IMR-90 (cell line): ENCODE results near the gene ZMAT5. TPM values are rescaled to one million over a fixed set of nuclear protein-coding genes. Genes with fewer than 3 reads are reported as not detected.

Experiments used
- ATAC-seq: fragments of 200-7000 bp; cut with Tn5 transposase; 2 replicates; pipeline ENCODE4 v1.9.1; 2020; ENCODE audit warnings: low read depth, mild to moderate bottlenecking, moderate library complexity
- BruUV-seq: library from RNA; stranded (reverse); fragments of 400-500 nt; replicated peaks from 2 replicates; lab custom pipeline; 2021; lab: Mats Ljungman, UMichigan
- CTCF ChIA-PET: fragments of 300-600 bp; formaldehyde crosslinking; extraction: SDS; loops from one replicate; lab custom pipeline; 2021; ENCODE audit warnings: antibody characterized with exemption; lab: Yijun Ruan, JAX
- POLR2A ChIA-PET: fragments of 300-600 bp; sonication (Branson Sonifier 250); formaldehyde crosslinking; loops from one replicate; lab custom pipeline; 2022; ENCODE audit warnings: antibody characterized with exemption; ENCODE audit not compliant: unreplicated experiment; lab: Charles Lee
- DNase-seq: peaks from one replicate; pipeline ENCODE4 v3.0.0; 2013
- H2AFZ ChIP-seq: replicated peaks from 2 replicates; pipeline ENCODE3; 2013; ENCODE audit warnings: low read length, mild to moderate bottlenecking; ENCODE audit not compliant: poor library complexity
- H2AK5ac ChIP-seq: 2 replicates; pipeline ENCODE4 v1.6.1; 2013; ENCODE audit warnings: low read depth, low read length, inconsistent platforms
- H2AK9ac ChIP-seq: replicated peaks from 2 replicates; pipeline ENCODE3; 2013; ENCODE audit warnings: mild to moderate bottlenecking, low read depth, low read length, moderate library complexity; ENCODE audit not compliant: poor library complexity
- H2BK120ac ChIP-seq: 2 replicates; pipeline ENCODE4 v1.6.1; 2013; ENCODE audit warnings: low read depth, low read length, inconsistent platforms
- H2BK15ac ChIP-seq: 3 replicates; pipeline ENCODE4 v1.6.1; 2013; ENCODE audit warnings: low read depth, low read length, inconsistent platforms
- H2BK20ac ChIP-seq: 2 replicates; pipeline ENCODE4 v1.6.1; 2013; ENCODE audit warnings: low read depth, mild to moderate bottlenecking, inconsistent platforms, low read length, moderate library complexity
- H2BK5ac ChIP-seq: 2 replicates; pipeline ENCODE4 v1.6.1; 2013; ENCODE audit warnings: mild to moderate bottlenecking, low read depth, low read length, inconsistent platforms; ENCODE audit not compliant: poor library complexity, severe bottlenecking
- H3K14ac ChIP-seq: replicated peaks from 2 replicates; pipeline ENCODE4 v1.6.1; 2013; ENCODE audit warnings: low read depth, low read length, inconsistent platforms
- H3K18ac ChIP-seq: 2 replicates; pipeline ENCODE4 v1.6.1; 2013; ENCODE audit warnings: low read depth, low read length, control low read depth
- H3K23ac ChIP-seq: 2 replicates; pipeline ENCODE4 v1.6.1; 2013; ENCODE audit warnings: low read depth, low read length, inconsistent platforms
- H3K27ac ChIP-seq: 2 replicates; pipeline ENCODE4 v1.5.1; 2013; ENCODE audit warnings: mild to moderate bottlenecking, control low read depth, low read length; ENCODE audit not compliant: insufficient read depth
- H3K27me3 ChIP-seq: 2 replicates; pipeline ENCODE4 v1.6.1; 2013; ENCODE audit warnings: low read length; ENCODE audit not compliant: control insufficient read depth, insufficient read depth
- H3K36me3 ChIP-seq: 2 replicates; pipeline ENCODE4 v1.6.1; 2013; ENCODE audit warnings: low read length, mixed read lengths; ENCODE audit not compliant: control insufficient read depth, insufficient read depth
- H3K4ac ChIP-seq: 2 replicates; pipeline ENCODE4 v1.6.1; 2013; ENCODE audit warnings: low read depth, low read length, inconsistent platforms
- H3K4me1 ChIP-seq: 2 replicates; pipeline ENCODE4 v1.6.1; 2013; ENCODE audit warnings: low read length, mixed read lengths; ENCODE audit not compliant: control insufficient read depth, insufficient read depth
- H3K4me2 ChIP-seq: 2 replicates; pipeline ENCODE4 v1.6.1; 2013; ENCODE audit warnings: low read depth, mild to moderate bottlenecking, control low read depth, low read length, moderate library complexity
- H3K4me3 ChIP-seq: 2 replicates; pipeline ENCODE4 v1.5.1; 2013; ENCODE audit warnings: low read depth, mild to moderate bottlenecking, control low read depth, low read length, moderate library complexity; ENCODE audit not compliant: insufficient read depth
- H3K56ac ChIP-seq: 2 replicates; pipeline ENCODE4 v1.6.1; 2013; ENCODE audit warnings: low read length, inconsistent platforms; ENCODE audit not compliant: insufficient read depth; ENCODE audit errors: extremely low read depth
- H3K79me1 ChIP-seq, 2 experiments: 2 replicates each; pipeline ENCODE4 v1.6.1; 2013; ENCODE audit warnings: low read length in 2 of 2, inconsistent platforms in 1 of 2, low read depth in 1 of 2
- H3K9ac ChIP-seq: 2 replicates; pipeline ENCODE4 v1.6.1; 2013; ENCODE audit warnings: low read depth, low read length, control low read depth
- H3K9me1 ChIP-seq: 2 replicates; pipeline ENCODE4 v1.6.1; 2013; ENCODE audit warnings: low read length, inconsistent platforms; ENCODE audit not compliant: insufficient read depth
- H3K9me3 ChIP-seq: 2 replicates; pipeline ENCODE4 v1.6.1; 2013; ENCODE audit warnings: low read length; ENCODE audit not compliant: control insufficient read depth, insufficient read depth
- H4K20me1 ChIP-seq: 2 replicates; pipeline ENCODE4 v1.6.1; 2013; ENCODE audit warnings: low read length, inconsistent platforms; ENCODE audit not compliant: insufficient read depth
- H4K5ac ChIP-seq: 2 replicates; pipeline ENCODE4 v1.6.1; 2013; ENCODE audit warnings: mild to moderate bottlenecking, low read depth, low read length, control low read depth
- H4K8ac ChIP-seq, 2 experiments: 2 replicates each; pipeline ENCODE4 v1.6.1; 2013; ENCODE audit warnings: low read depth in 2 of 2, low read length in 2 of 2, control low read depth in 1 of 2, inconsistent platforms in 1 of 2
- H4K91ac ChIP-seq: 2 replicates; pipeline ENCODE4 v1.6.1; 2013; ENCODE audit warnings: low read depth, low read length, inconsistent platforms; ENCODE audit not compliant: insufficient read depth
- BHLHE40 ChIP-seq: fragments of 150-350 bp; IDR thresholded peaks from 2 replicates; pipeline ENCODE4 v1.6.1; 2016; ENCODE audit warnings: mild to moderate bottlenecking, low read depth, low read length
- CEBPB ChIP-seq: IDR thresholded peaks from 2 replicates; pipeline ENCODE4 v1.6.1; 2012; ENCODE audit warnings: low read depth, low read length, improper control_type of control experiment
- CHD1 ChIP-seq: IDR thresholded peaks from 2 replicates; pipeline ENCODE4 v1.6.1; 2012; ENCODE audit warnings: low read depth, low read length, improper control_type of control experiment
- FOS ChIP-seq: fragments of 150-350 bp; IDR thresholded peaks from 2 replicates; pipeline ENCODE4 v1.6.1; 2016; ENCODE audit warnings: low read depth, low read length
- MAFK ChIP-seq: IDR thresholded peaks from 2 replicates; pipeline ENCODE4 v1.6.1; 2012; ENCODE audit warnings: low read depth, low read length, improper control_type of control experiment
- MAZ ChIP-seq: IDR thresholded peaks from 2 replicates; pipeline ENCODE4 v1.6.1; 2012; ENCODE audit warnings: low read depth, mild to moderate bottlenecking, low read length, improper control_type of control experiment, moderate library complexity, borderline replicate concordance
- MXI1 ChIP-seq: IDR thresholded peaks from 2 replicates; pipeline ENCODE4 v1.6.1; 2012; ENCODE audit warnings: low read depth, mild to moderate bottlenecking, low read length, moderate library complexity, borderline replicate concordance
- NFE2L2 ChIP-seq: fragments of 150-350 bp; IDR thresholded peaks from 2 replicates; pipeline ENCODE4 v1.6.1; 2016; ENCODE audit warnings: low read depth, mild to moderate bottlenecking, low read length
- POLR2A ChIP-seq: IDR thresholded peaks from 2 replicates; pipeline ENCODE4 v1.6.1; 2012; ENCODE audit warnings: mild to moderate bottlenecking, low read depth, low read length
- RAD21 ChIP-seq: IDR thresholded peaks from 2 replicates; pipeline ENCODE4 v1.6.1; 2012; ENCODE audit warnings: low read length, improper control_type of control experiment
- RCOR1 ChIP-seq: IDR thresholded peaks from 2 replicates; pipeline ENCODE4 v1.6.1; 2012; ENCODE audit warnings: mild to moderate bottlenecking, low read length, improper control_type of control experiment; ENCODE audit not compliant: insufficient replicate concordance
- RFX5 ChIP-seq: IDR thresholded peaks from 2 replicates; pipeline ENCODE4 v1.8.0; 2012; ENCODE audit warnings: low read depth, mild to moderate bottlenecking, low read length, moderate library complexity
- SMC3 ChIP-seq: fragments of 150-350 bp; IDR thresholded peaks from 2 replicates; pipeline ENCODE4 v1.6.1; 2016; ENCODE audit warnings: low read depth, mild to moderate bottlenecking, antibody characterized with exemption, low read length, moderate library complexity
- WGBS, 2 experiments: methylation state at CpG; one replicate each; pipeline versions ENCODE4 v1.1.5 to v1.1.7; 2013; ENCODE audit warnings: missing lambda C conversion rate in 2 of 2; ENCODE audit not compliant: insufficient read length in 1 of 2; ENCODE audit errors: extremely low coverage in 2 of 2; 5-methylcytosine and 5-hydroxymethylcytosine counted together
- dilution Hi-C: fragments of 300-500 bp; cut with HindIII; formaldehyde crosslinking; loops from one replicate; pipeline ENCODE4 v1.14.3; 2018; ENCODE audit warnings: low sequenced_read_pairs; ENCODE audit not compliant: unreplicated experiment
- in situ Hi-C: fragments of 300-500 bp; cut with MboI; formaldehyde crosslinking; loops from 3 replicates; pipeline ENCODE4 v1.14.3; 2019; ENCODE audit warnings: low sequenced_read_pairs, inconsistent platforms, mixed read lengths
- intact Hi-C: fragments of 100-400 bp; cut with micrococcal nuclease; formaldehyde crosslinking; loops from 2 replicates; pipeline ENCODE4 v1.10.0; 2022
- polyA plus RNA-seq, 3 experiments: library from polyadenylated mRNA; depleted of rRNA; stranded (reverse); fragments of >200 nt; gene quantifications; 2 replicates each; pipeline ENCODE4 v1.2.3, GENCODE V29; 2012; ENCODE audit warnings: low replicate concordance in 1 of 3
- total RNA-seq: library from RNA; depleted of rRNA; stranded (reverse); fragments of >200 nt; gene quantifications from 2 replicates; pipeline ENCODE4 v1.2.3, GENCODE V29; 2012
- TF ChIP-seq, protein P1 (sequence below): fragments of 150-350 bp; IDR thresholded peaks from 2 replicates; pipeline ENCODE4 v1.6.1; 2016; ENCODE audit warnings: low read depth, mild to moderate bottlenecking, low read length, moderate library complexity, borderline replicate concordance
- TF ChIP-seq, protein P2 (sequence below): fragments of 150-350 bp; IDR thresholded peaks from 2 replicates; pipeline ENCODE4 v1.6.1; 2017; ENCODE audit warnings: mild to moderate bottlenecking, antibody characterized with exemption, low read length, low read depth
- TF ChIP-seq, protein P3 (sequence below): conservative IDR thresholded peaks from 2 replicates; pipeline ENCODE4 v1.5.1; 2012; ENCODE audit warnings: mild to moderate bottlenecking, low read depth, low read length, improper control_type of control experiment

ZMAT5 gene
- total and polyA plus RNA-seq, 2 of the 4 experiments (the other 2 are of a cell fraction): 21.7 to 31.8 TPM

DNA sequence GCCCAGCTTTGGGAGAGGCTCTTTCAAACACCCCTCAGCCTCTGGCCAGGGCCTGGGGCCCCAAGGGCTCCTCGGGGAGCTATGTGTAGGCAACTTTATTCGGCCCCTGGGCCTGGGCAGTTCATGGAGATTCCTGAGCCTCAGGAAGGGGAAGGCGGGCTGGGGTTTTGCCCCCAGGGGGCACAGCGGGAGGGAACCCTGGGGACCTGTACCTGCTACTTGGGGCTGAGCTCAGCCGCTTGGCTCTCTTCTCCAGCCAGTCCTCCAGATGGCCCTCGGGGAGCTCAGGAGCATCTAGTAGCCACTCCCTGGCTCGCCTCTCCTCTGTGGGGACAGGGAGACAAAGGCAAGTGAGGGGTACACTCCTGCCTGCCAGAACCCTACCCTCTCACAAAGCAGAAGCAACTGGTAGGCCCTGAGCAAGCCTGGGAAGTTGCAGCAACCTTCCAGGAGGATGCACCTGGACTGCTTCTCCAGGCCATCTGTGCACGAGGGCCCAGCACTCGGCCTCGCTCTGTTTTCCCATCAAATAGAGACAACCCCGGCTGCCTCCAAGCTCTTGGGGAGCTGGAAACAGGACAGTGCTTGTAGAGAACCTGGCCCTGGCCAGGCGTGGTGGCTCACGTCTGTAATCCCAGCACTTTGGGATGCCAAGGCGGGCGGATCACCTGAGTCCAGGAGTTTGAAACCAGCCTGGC is 28.5 kb downstream of the ZMAT5 start:
- Histone ChIP-seq H3K79me1 (no peaks in the 10 kb centered on the region), H3K9me1 (no peaks in the 10 kb centered on the region), H3K27ac (no peak overlapping the region), H2AFZ (no peak overlapping the region), H3K4me2 (no peak overlapping the region), H2BK5ac (no peak overlapping the region), H4K5ac (no peak overlapping the region), H3K4me3 (no peak overlapping the region), H2BK120ac (no peak overlapping the region), H2BK15ac (no peak overlapping the region), H3K18ac (no peak overlapping the region), H2AK9ac (no peak overlapping the region), H3K56ac (no peak overlapping the region), H3K36me3 (peaks cover 16% of the 10 kb centered on the region), H3K27me3 (no peaks in the 10 kb centered on the region), H3K4me1 (no peaks in the 10 kb centered on the region), H4K91ac (no peak overlapping the region), H3K14ac (no peak overlapping the region), H3K9me3 (no peaks in the 10 kb centered on the region), H4K8ac (no peak overlapping the region), H3K23ac (no peak overlapping the region), H3K4ac (no peak overlapping the region), H2BK20ac (no peak overlapping the region), H3K9ac (no peak overlapping the region), H2AK5ac (no peak overlapping the region), H4K20me1 (no peaks in the 10 kb centered on the region)
- dilution Hi-C loops (no loop called here), in situ Hi-C loops (no loop called here), intact Hi-C loops (no loop called here)
- ATAC-seq (no peak), DNase-seq (no peak)
- no peak for TF ChIP-seq MXI1
- no peak for TF ChIP-seq POLR2A
- no peak for TF ChIP-seq NFE2L2
- TF ChIP-seq BHLHE40: no peak
- no peak for TF ChIP-seq FOS
- no peak for TF ChIP-seq RFX5
- TF ChIP-seq MAZ: no peak
- TF ChIP-seq MAFK: no peak
- no peak for TF ChIP-seq RCOR1
- TF ChIP-seq SMC3: no peak
- TF ChIP-seq, protein P1, sequence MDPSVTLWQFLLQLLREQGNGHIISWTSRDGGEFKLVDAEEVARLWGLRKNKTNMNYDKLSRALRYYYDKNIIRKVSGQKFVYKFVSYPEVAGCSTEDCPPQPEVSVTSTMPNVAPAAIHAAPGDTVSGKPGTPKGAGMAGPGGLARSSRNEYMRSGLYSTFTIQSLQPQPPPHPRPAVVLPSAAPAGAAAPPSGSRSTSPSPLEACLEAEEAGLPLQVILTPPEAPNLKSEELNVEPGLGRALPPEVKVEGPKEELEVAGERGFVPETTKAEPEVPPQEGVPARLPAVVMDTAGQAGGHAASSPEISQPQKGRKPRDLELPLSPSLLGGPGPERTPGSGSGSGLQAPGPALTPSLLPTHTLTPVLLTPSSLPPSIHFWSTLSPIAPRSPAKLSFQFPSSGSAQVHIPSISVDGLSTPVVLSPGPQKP: no peak
- TF ChIP-seq CHD1: no peak
- no peak for TF ChIP-seq CEBPB
- TF ChIP-seq RAD21: no peak
- TF ChIP-seq, protein P2, sequence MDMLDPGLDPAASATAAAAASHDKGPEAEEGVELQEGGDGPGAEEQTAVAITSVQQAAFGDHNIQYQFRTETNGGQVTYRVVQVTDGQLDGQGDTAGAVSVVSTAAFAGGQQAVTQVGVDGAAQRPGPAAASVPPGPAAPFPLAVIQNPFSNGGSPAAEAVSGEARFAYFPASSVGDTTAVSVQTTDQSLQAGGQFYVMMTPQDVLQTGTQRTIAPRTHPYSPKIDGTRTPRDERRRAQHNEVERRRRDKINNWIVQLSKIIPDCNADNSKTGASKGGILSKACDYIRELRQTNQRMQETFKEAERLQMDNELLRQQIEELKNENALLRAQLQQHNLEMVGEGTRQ: no peak
- TF ChIP-seq, protein P3, sequence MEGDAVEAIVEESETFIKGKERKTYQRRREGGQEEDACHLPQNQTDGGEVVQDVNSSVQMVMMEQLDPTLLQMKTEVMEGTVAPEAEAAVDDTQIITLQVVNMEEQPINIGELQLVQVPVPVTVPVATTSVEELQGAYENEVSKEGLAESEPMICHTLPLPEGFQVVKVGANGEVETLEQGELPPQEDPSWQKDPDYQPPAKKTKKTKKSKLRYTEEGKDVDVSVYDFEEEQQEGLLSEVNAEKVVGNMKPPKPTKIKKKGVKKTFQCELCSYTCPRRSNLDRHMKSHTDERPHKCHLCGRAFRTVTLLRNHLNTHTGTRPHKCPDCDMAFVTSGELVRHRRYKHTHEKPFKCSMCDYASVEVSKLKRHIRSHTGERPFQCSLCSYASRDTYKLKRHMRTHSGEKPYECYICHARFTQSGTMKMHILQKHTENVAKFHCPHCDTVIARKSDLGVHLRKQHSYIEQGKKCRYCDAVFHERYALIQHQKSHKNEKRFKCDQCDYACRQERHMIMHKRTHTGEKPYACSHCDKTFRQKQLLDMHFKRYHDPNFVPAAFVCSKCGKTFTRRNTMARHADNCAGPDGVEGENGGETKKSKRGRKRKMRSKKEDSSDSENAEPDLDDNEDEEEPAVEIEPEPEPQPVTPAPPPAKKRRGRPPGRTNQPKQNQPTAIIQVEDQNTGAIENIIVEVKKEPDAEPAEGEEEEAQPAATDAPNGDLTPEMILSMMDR: no peak
- ChIA-PET POLR2A (no interaction called here), CTCF (no interaction called here)
- WGBS, 2 experiments: 79% methylated on average over 4 of the region's 15 CpGs; no CpG with 5 or more reads in 1 of the 2 experiments
- no TSS peak for BruUV-seq
